Heart right ventricle (tissue), 16 donors: Measurements from ENCODE around the gene KRT7. TPM values are rescaled to one million over a fixed set of nuclear protein-coding genes. Genes with fewer than 3 reads are reported as not detected.
A peak's percentile ranks its signal among the peaks of the same experiment; 100 is the strongest.

ENCODE experiments used
- ATAC-seq, 8 donors: fragments of 200-7000 bp; cut with Tn5 transposase; one replicate each; pipeline ENCODE4 v1.9.1; 2020; ENCODE audit warnings: mild to moderate bottlenecking in 8 of 8, moderate library complexity in 8 of 8, moderate number of reproducible peaks in 1 of 8
- DNase-seq, 2 donors: peaks; one replicate each; pipeline ENCODE4 v3.0.0-alpha.2; 2020
- H3K27ac ChIP-seq, 10 donors: fragments of 200-600 bp; sonication (generic) in 2 of 10; one replicate each; pipeline versions ENCODE4 v1.5.0 to v1.8.0; 2020 to 2022; ENCODE audit warnings: mild to moderate bottlenecking in 3 of 10
- H3K27me3 ChIP-seq, 7 donors: fragments of 200-600 bp; one replicate each; pipeline ENCODE4 v1.8.0; 2021 to 2022; ENCODE audit warnings: mild to moderate bottlenecking in 2 of 7
- H3K36me3 ChIP-seq, 9 donors: fragments of 200-600 bp; sonication (generic) in 1 of 9; one replicate each; pipeline versions ENCODE4 v1.5.0 to v1.8.0; 2020 to 2022; ENCODE audit warnings: mild to moderate bottlenecking in 2 of 9
- H3K4me1 ChIP-seq, 9 donors: fragments of 200-600 bp; sonication (generic) in 1 of 9; one replicate each; pipeline versions ENCODE4 v1.5.0 to v1.8.0; 2020 to 2022; ENCODE audit warnings: mild to moderate bottlenecking in 4 of 9
- H3K4me3 ChIP-seq, 10 donors: fragments of 200-600 bp; sonication (generic) in 2 of 10; one replicate each; pipeline versions ENCODE4 v1.5.0 to v1.8.0; 2020 to 2022; ENCODE audit warnings: mild to moderate bottlenecking in 7 of 10, moderate library complexity in 2 of 10
- H3K9me3 ChIP-seq, 11 donors: fragments of 200-600 bp in 10 of 11; sonication (generic) in 2 of 11; one replicate each; pipeline versions ENCODE4 v1.5.0 to v1.8.0; 2013 to 2022; ENCODE audit warnings: mild to moderate bottlenecking in 2 of 11, control low read depth in 1 of 11, moderate library complexity in 1 of 11
- CTCF ChIP-seq, 9 donors: fragments of 200-600 bp; sonication (generic) in 2 of 9; IDR thresholded peaks; one replicate each; pipeline versions ENCODE4 v1.5.0 to v1.8.0; 2021 to 2022; ENCODE audit warnings: antibody characterized with exemption in 9 of 9, mild to moderate bottlenecking in 5 of 9, moderate library complexity in 1 of 9
- WGBS, 2 donors: extraction: QIAGEN DNeasy Blood & Tissue Kit; methylation state at CpG; one replicate each; pipeline ENCODE4 v1.1.7; 2013; ENCODE audit warnings: inconsistent platforms in 1 of 2; 5-methylcytosine and 5-hydroxymethylcytosine counted together
- intact Hi-C, 10 donors: fragments of 100-400 bp; cut with DNase I; formaldehyde crosslinking; loops; one replicate each; pipeline versions ENCODE4 v1.11.1 to v1.14.2; 2022
- polyA plus RNA-seq, 2 donors: library from polyadenylated mRNA; stranded (reverse); fragments of 200-250 nt; gene quantifications; one replicate each; pipeline ENCODE4 v1.2.3, GENCODE V29; 2013
- total RNA-seq, 10 donors: library from RNA; stranded (reverse); fragmentation: NEBNext Ultra II Directional in 3 of 10; extraction: Animal tissue kit (Norgen Biotek cat#: 25700) in 3 of 10; gene quantifications; one replicate each; pipeline versions ENCODE4 v1.2.1 to v1.2.4, GENCODE V29; 2021 to 2023
- donor health status: Arrhythmogenic right ventricular cardiomyopathy.
- donor health status: ischemic (EF 13 %, LVEDD 7.1; RV severe dilation, severe dysfunction).
- donor health status: healthy with polysubstance abuse.
- donor health status: DM: no; HTN: yes; CAD: no.
- donor health status: DM: no; HTN: no; CAD: no.
- donor health status: ischemic (EF 25% LVEDD 6.9; RV normal size, moderate dysfunction).
- donor health status: ischemic (EF 25% LVEDD 5.7; RV mildly dilated, moderate dysfunction).
- donor health status: healthy.
- donor health status: DM: yes; HTN: yes; CAD: no.
- donor health status: Ischemic cardiomyopathy.
- donor health status: ischemic (EF 35%, LVEDD 5.7; RV mildly dilated, moderate dysfunction).
- donor health status: nonischemic (EF 11% LVEDD 7.7; RV severe dilation, severe dysfunction).
- donor health status: DM: yes; HTN: yes; CAD: no.
- donor health status: PGD.
- donor health status: ischemic (EF 29% LVEDD 5.4; RV normal size, mild dysfunction).
- donor health status: nonischemic (EF 23%, LVEDD 6.1; RV moderate dilation, normal function).

Gene KRT7
- total and polyA plus RNA-seq, 12 donors, result 0.59 to 10.8 (median 1.8) TPM; not detected in 3

- no peak for ATAC-seq
- no peaks in the 10 kb centered on the region for H3K36me3 ChIP-seq
- H3K4me3 ChIP-seq, result no peak overlapping the region
- intact Hi-C loops, result no loop called here
- peaks cover 9 to 49% (median 24%) of the 10 kb centered on the region in 9 donors for H3K4me1 ChIP-seq
- H3K27ac ChIP-seq, result no peak overlapping the region
- TF ChIP-seq CTCF (IDR thresholded peaks at IDR 0.05), result no peak
- H3K9me3 ChIP-seq, result no peaks in the 10 kb centered on the region
- DNase-seq, result no peak
- 95 to 97% methylated on average over 9 of the region's 9 CpGs for WGBS, 2 donors
- peaks cover 0 to 7% (median 0%) of the 10 kb centered on the region in 7 donors for H3K27me3 ChIP-seq
Measured at GRCh38 chr12:52206304-52207040, 26.6 kb upstream of the KRT7 start.

GRCh38 chr12:52207106-52207505 is 25.9 kb upstream of the KRT7 start:
- no peak for TF ChIP-seq CTCF (IDR thresholded peaks at IDR 0.05)
- Histone ChIP-seq H3K27me3 (peaks cover 0 to 10% (median 0%) of the 10 kb centered on the region in 7 donors), H3K9me3 (no peaks in the 10 kb centered on the region), H3K4me3 (no peak overlapping the region), H3K27ac (no peak overlapping the region), H3K36me3 (no peaks in the 10 kb centered on the region), H3K4me1 (peaks cover 6 to 45% (median 23%) of the 10 kb centered on the region in 9 donors)
- ATAC-seq (no peak), DNase-seq (no peak)
- intact Hi-C loops, result no loop called here
- 97 to 100% methylated on average over 2 of the region's 2 CpGs for WGBS, 2 donors

GRCh38 chr12:52207895-52208294 is 25.1 kb upstream of the KRT7 start:
- intact Hi-C loops, result no loop called here
- no peak for TF ChIP-seq CTCF (IDR thresholded peaks at IDR 0.05)
- H3K36me3 ChIP-seq, result no peaks in the 10 kb centered on the region
- H3K27me3 ChIP-seq, result peaks cover 0 to 10% (median 0%) of the 10 kb centered on the region in 7 donors
- no peaks in the 10 kb centered on the region for H3K9me3 ChIP-seq
- peak; percentile 65 to 71 for DNase-seq
- ATAC-seq, result peak; percentile 70 to 89 (median 84)
- WGBS, 2 donors, result 7% methylated on average over 10 of the region's 10 CpGs
- no peak overlapping the region for H3K4me3 ChIP-seq
- no peak overlapping the region for H3K27ac ChIP-seq
- H3K4me1 ChIP-seq, result peaks cover 6 to 37% (median 20%) of the 10 kb centered on the region in 9 donors

- no peak for DNase-seq
- Histone ChIP-seq H3K36me3 (no peaks in the 10 kb centered on the region), H3K4me3 (no peak overlapping the region), H3K27me3 (peaks cover 0 to 10% (median 0%) of the 10 kb centered on the region in 7 donors), H3K27ac (no peak overlapping the region), H3K4me1 (peaks cover 6 to 34% (median 16%) of the 10 kb centered on the region in 9 donors), H3K9me3 (no peaks in the 10 kb centered on the region)
- intact Hi-C loops, result no loop called here
- no peak for TF ChIP-seq CTCF (IDR thresholded peaks at IDR 0.05)
- ATAC-seq, result no peak
- 64% methylated on average over 18 of the region's 18 CpGs for WGBS, 2 donors
Measured at GRCh38 chr12:52208424-52209165, 24.4 kb upstream of the KRT7 start.
